T-helper 1 cell treated with Interleukin-12 subunit alpha and Interleukin-12 subunit beta and Interleukin-4 antibody, amounts not matched to agents 30 μg/mL and 1 μg/mL, for 36 hours (primary cell): ENCODE data around the gene ZNF732.

Experiments
- H3K27ac Mint-ChIP-seq: one replicate; pipeline ENCODE4 v1.8.0; 2021; ENCODE audit warnings: mild to moderate bottlenecking, mixed read lengths
- H3K27me3 Mint-ChIP-seq: one replicate; pipeline ENCODE4 v1.8.0; 2021; ENCODE audit warnings: low read depth, mixed read lengths
- H3K36me3 Mint-ChIP-seq: one replicate; pipeline ENCODE4 v1.8.0; 2021; ENCODE audit warnings: low read depth, mixed read lengths
- H3K4me1 Mint-ChIP-seq: one replicate; pipeline ENCODE4 v1.8.0; 2021; ENCODE audit warnings: low read depth, mixed read lengths
- H3K4me3 Mint-ChIP-seq: one replicate; pipeline ENCODE4 v1.8.0; 2021; ENCODE audit warnings: mild to moderate bottlenecking, moderate library complexity, mixed read lengths
- H3K9me3 Mint-ChIP-seq: one replicate; pipeline ENCODE4 v1.8.0; 2021; ENCODE audit warnings: mixed read lengths

Gene ZNF732

GRCh38 chr4:223913-224497 is 81.3 kb downstream of the ZNF732 start:
- H3K27ac Mint-ChIP-seq = no peak overlapping the region
- no peaks in the 10 kb centered on the region for H3K27me3 Mint-ChIP-seq
- H3K36me3 Mint-ChIP-seq = no peaks in the 10 kb centered on the region
- peaks cover 42% of the 10 kb centered on the region for H3K9me3 Mint-ChIP-seq
- no peaks in the 10 kb centered on the region for H3K4me1 Mint-ChIP-seq
- H3K4me3 Mint-ChIP-seq = no peak overlapping the region
